Measurements from ENCODE around the gene DUSP7.
"Not testable (repeated sequence)": the region's sequence is repeated elsewhere in the genome, so short reads cannot be mapped to it uniquely, and the experiment has no call there.

DUSP7 gene

DNA sequence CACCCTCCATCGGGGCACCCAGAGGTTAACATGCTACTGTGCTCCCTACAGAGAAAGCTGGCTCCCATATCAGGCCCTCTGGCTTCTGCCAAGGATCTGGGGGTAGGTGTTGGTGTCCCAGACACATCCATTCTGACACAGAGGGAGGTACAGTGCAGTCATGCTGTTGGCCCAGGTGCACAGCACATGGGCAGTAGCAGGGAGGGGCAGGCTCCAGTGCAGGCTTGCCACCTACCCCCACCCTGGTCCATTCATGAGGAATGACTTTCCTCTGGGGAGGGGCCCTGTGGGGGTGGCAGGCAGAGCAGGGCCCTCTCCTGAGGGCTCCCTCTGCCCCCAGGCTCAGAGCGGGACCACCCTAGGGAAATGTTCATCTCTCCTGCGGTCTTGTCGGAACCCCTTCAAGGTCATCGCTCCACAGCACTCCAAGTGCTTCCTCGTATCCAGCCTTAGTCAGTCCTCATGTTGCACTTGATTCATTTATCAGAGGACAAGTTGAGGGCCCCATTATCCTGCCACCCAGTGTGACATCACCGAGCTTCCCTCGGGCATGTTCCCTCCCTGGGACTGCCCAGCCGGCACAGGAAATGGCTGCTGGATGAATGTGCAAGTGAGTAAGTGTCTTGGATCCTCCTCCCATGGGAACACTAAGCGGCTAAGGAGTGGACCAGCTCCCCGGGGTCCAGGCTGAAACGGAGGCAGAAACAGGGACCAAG is 10.0 kb downstream of the DUSP7 start:
- DNase-seq = peak in 1 of 3 experiments; percentile 7

DNA sequence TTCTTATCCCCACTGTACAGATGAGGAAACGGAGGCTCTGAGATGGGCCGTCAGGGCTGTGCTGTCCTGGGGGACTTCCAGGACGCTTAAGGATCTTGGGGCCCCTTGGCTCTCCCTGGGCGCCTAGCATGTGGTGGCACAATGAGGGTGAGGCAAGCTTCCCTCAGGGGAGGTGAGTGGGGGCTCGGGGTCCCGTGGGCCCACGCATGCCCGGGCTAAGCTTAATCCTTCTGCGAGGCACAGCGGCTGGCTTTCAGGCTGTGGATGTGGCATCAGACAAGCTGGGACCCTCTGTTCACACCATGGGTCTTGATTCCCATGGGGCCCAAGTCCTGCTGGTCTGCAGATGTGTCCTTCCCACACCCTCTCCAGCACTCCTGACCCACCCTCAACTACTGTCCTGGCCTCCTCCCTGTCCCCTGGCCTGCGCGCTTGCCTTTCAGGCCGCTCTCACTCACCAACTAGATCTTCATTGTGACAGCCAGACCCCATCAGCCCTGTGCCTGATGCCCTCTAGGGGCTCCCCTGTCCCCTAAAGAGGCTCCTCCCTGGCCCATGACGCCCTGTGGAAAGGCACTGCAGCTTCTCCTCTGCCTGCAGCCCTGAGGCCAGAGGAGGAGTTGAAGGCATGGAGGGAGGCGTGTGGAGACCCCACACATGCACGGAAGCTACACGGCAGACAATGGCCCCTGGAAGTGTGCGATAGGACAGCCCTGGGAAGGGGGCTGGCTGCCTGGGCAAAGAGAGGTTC is 11.3 kb downstream of the DUSP7 start:
- DNase-seq = no peak

DNA sequence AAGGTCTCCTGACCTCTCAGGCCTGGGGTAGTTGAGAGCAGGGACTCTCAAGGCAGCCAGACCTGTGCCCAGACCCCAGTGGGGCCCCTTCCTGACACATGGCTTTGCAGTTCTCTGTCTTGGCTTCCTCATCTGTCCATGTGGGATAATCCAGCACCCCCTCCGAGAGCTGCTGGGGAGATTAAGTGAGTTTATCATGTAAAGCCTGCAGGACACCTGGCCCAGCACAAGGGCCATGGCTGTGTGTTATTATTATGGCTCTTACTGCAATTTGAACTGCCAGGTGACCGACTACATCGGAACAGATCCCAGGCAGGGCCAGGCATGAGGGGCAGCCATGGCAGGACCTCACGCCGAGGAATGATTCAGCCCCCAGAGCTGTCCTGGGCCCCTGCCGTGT is 12.6 kb downstream of the DUSP7 start:
- no peak for DNase-seq

DNA sequence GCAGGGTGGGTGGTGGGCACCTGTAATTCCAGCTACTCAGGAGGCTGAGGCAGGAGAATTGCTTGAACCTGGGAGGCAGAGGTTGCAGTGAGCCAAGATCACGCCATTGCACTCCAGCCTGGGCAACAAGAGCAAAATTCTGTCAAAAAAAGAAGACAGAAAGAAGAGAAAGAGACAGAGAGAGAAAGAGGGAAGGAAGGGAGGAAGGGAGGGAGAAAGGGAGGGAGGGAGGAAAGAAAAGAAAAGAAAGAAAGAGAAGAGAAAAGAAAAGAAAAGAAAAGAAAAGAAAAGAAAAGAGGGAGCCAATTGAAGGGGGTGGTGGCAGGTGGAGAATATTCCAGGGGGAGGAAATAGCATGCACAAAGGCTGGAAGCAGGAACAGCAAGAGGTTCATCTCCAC is 13.3 kb downstream of the DUSP7 start:
- not testable (repeated sequence) for DNase-seq

DNA sequence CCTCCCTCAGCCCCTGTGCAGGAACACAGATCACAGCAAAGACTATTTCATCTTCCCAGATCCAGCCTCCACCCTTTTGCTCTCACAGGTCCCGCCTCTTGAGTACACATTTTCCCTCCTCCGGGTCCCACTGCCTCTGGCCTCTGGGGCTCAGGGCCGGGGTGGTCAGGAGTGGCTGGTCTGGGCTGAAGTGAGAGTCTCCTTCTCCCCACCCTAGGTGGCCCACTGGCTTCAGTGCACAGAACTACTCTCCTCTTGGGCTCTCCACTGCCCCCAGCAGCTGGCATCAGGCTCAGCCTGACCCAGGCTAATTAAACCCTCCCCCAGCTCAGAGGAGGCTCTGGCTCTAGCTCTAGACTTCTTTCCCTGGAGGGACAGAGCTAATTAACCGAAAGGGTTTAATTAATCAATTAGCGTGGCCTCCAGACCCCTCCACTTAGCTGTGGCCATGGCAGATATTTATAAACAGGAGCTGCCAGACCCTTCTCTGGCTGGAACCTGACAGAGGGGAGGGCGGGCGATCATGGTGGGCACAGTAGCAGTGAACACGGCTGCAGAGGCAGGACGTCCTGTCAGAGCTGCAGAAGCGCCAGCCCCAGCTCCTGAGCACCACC is 15.1 kb downstream of the DUSP7 start:
- DNase-seq = peak in 1 of 3 experiments; percentile 32

- no peak for DNase-seq
These were observed 15.8 kb downstream of the DUSP7 start for GRCh38 chr3:52040600-52040999.

- no peak for DNase-seq
These were observed 16.5 kb downstream of the DUSP7 start for GRCh38 chr3:52039846-52040245.

- no peak for DNase-seq
These were observed 16.9 kb downstream of the DUSP7 start for GRCh38 chr3:52039426-52039825.

DNA sequence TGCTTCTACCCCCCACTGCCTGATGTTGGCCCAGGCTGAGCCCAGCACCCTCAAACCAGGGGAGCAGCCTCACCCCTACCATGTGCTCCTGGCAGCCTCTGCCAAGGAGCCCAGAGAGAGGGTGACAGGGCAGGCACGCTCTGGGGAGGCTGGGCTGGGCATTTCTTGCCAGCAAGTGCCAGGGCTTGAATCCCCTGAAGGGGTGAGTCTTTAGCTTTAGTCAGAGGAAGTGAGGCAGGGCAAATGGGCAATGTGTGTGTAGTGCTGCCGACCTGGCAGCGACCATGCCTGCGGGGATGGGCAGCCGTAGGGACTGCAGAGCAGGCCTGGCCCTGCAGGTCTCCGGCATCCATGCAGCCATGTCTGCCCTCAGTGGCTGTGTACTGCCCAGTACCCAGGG is 18.1 kb downstream of the DUSP7 start:
- DNase-seq = no peak

DNA sequence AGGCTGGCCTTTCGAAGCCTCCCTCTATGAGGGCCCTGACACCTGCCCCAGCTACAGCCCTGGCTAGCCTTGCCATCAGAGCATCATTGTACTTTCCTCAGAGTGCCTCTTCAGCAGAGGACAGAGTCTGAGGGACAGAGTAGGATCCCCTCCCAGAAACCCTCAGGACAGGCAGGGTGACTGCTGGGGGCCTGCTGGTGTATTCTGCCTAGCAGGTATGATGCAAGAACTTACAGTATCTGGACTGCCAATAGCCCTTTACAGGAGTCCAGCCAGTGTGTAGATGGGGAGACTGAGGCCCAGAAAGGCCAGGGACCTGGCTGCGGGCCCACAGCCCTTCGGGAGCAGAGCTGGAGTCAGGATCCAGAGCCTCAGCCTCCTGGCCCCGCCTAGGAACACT is 19.1 kb downstream of the DUSP7 start:
- no peak for DNase-seq

- DNase-seq = peak in 1 of 3 experiments; percentile 26
These were observed 19.5 kb downstream of the DUSP7 start for GRCh38 chr3:52036829-52037228.

- peak in 1 of 3 experiments; percentile 43 for DNase-seq
These were observed 20.1 kb downstream of the DUSP7 start for GRCh38 chr3:52036222-52036694.

DNA sequence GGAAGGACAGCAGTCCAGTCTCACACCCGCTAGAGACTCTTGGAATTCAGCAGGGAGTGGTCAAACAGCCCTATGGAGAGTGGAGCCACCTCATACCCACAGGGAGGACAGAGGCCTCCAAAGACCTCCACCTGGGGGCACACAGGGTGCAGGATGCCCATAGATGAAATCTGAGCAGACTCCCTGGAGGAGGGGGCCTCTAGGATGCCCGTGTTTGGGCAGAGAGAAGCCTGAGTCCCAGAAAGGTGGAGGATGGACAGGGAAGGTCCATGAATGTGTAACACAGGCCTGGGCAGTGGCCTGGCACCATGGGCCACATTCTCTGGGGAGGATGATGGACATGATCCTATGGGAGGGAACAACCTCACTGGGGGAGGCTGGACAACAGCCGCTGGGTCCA is 21.7 kb downstream of the DUSP7 start:
- DNase-seq = no peak

GRCh38 chr3:52034212-52034611 is 22.2 kb downstream of the DUSP7 start:
- no peak for DNase-seq

DNA sequence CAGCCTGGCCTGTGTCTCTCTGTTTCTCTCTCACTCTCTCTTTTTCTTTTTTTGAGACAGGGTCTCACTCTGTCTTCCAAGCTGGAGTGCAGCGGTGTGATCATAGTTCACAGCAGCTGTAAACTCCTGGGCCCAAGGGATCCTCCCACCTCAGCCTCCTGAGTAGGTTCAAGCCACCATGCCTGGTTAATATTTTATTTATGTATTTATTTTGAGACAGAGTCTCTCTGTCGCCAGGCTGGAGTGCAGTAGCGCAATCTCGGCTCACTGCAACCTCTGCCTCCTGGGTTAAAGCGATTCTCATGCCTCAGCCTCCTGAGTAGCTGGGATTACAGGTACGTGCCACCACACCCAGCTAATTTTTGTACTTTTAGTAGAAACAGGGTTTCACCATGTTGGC is 22.6 kb downstream of the DUSP7 start:
- DNase-seq = not testable (repeated sequence)

- DNase-seq = no peak
These were observed 23.5 kb downstream of the DUSP7 start for GRCh38 chr3:52032702-52033408.

DNA sequence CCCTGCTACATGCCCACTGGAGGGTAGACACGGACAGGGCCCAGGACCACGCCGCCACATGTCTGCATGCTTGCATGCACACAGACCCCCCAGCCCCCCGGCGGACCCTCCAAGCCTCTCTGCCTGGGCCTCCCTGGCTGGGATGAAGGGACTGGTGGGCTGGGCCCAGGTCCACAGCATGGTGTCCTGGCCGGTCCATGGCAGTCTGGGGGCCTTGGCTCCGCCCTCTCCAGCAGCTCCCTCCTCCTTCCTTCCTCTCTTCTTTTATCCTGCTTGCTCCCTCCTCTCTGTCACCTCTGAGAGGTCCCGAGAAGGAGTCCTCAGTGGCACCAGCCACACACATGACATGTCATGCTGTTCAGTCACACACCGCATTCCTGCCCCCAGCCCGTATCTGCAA is 24.5 kb downstream of the DUSP7 start:
- DNase-seq = no peak

- no peak for DNase-seq
These were observed 25.6 kb downstream of the DUSP7 start for GRCh38 chr3:52030714-52031310.

GRCh38 chr3:52029535-52029934 is 26.8 kb downstream of the DUSP7 start:
- DNase-seq = no peak

DNA sequence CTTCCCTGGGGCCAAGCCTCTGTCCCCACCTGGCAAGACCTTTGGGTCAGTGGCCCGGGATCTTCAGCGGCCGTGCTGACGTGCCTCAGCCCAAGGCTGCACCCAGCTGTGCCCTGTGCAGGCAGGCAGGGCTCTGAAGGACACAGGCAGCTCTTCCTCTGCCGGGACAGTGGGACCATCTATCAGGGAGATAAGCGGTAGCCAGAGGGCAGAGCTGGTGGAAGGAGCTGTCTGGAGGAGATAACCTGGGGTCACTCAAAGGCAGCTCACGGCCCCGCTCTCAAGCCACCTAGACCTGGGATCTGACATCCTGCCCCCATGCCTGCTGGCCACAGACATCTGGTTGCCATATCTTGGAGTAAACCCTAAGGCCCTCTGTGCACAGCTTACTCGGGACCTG is 27.3 kb downstream of the DUSP7 start:
- no peak for DNase-seq

DNA sequence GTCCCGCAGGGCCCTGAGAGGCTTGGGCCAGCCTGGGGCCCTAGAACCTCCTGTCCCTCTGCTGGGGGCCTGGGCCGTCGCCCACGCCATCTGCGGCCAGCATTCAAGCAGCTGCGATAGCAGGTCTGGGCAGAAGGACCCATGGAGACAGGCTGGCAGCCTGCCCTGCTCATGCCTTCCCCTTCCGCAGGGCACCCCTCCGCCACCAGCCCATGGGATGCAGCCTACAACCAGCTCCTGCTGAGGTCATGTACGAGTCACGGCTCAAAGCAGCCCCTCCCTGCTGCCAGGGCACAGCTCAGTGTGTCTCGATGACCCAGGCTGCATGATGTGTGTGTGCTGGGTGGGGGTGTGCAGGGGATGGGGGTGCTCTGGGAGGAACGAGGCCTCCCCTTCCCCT is 27.8 kb downstream of the DUSP7 start:
- DNase-seq = no peak

GRCh38 chr3:52026041-52026440 is 30.3 kb downstream of the DUSP7 start:
- DNase-seq = no peak

DNA sequence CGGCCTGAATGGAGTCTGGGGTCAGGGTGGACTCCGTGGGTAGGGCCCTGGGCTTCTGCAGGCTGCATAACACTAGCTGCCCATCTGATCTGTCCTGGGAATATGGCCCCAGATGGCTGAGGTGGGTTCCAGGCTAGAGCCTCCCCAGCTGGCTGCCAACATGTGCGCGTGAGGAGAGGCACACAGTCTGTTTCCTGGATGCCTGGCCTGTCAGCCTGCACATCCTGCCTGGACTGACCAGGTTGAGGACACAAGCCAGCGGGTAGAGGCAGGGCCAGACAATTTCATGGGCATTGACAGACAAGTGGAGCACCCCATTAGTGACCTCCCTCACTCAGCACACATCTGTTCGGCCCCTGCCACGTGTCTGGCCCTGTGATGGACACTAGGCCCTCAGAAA is 30.9 kb downstream of the DUSP7 start:
- no peak for DNase-seq
